ENCODE measurements around the gene POLR2M. TPM values are rescaled to one million over a fixed set of nuclear protein-coding genes. Genes with fewer than 3 reads are reported as not detected.

POLR2M gene
- 514 TPM for total RNA-seq (ENCODE audit: insufficient read depth, low replicate concordance)

- peak; percentile 98 for DNase-seq (ENCODE audit: low spot score)
Observed at GRCh38 chr15:57706405-57707209, at the start of gene POLR2M. Gene POLR2M, plus strand, starts transcription at chr15:57706714. Its CDS starts 129 bp downstream, at chr15:57706843.

- no peak for DNase-seq (ENCODE audit: low spot score)
Observed at GRCh38 chr15:57657619-57658018, 48.9 kb upstream of the POLR2M start.

- peak; percentile 24 for DNase-seq (ENCODE audit: low spot score)
Observed at GRCh38 chr15:57662091-57662744, 44.3 kb upstream of the POLR2M start.

GRCh38 chr15:57662802-57663201 lies 43.7 kb upstream of the POLR2M start:
- DNase-seq (ENCODE audit: low spot score), result peak; percentile 25

- DNase-seq (ENCODE audit: low spot score), result no peak
Observed at GRCh38 chr15:57663262-57663661, 43.3 kb upstream of the POLR2M start.

- DNase-seq (ENCODE audit: low spot score), result no peak
Observed at GRCh38 chr15:57665194-57665593, 41.3 kb upstream of the POLR2M start.

- no peak for DNase-seq (ENCODE audit: low spot score)
Observed at GRCh38 chr15:57665939-57666338, 40.6 kb upstream of the POLR2M start.

- peak; percentile 83 for DNase-seq (ENCODE audit: low spot score)
Observed at GRCh38 chr15:57667171-57667849, 39.2 kb upstream of the POLR2M start.

- no peak for DNase-seq (ENCODE audit: low spot score)
Observed at GRCh38 chr15:57668016-57668415, 38.5 kb upstream of the POLR2M start.

GRCh38 chr15:57671636-57672035 lies 34.9 kb upstream of the POLR2M start:
- no peak for DNase-seq (ENCODE audit: low spot score)

- peak; percentile 25 for DNase-seq (ENCODE audit: low spot score)
Observed at GRCh38 chr15:57675481-57676181, 30.9 kb upstream of the POLR2M start.

- no peak for DNase-seq (ENCODE audit: low spot score)
Observed at GRCh38 chr15:57676585-57676984, 29.9 kb upstream of the POLR2M start.

GRCh38 chr15:57677204-57677603 lies 29.3 kb upstream of the POLR2M start:
- DNase-seq (ENCODE audit: low spot score), result peak; percentile 52

GRCh38 chr15:57680021-57680420 lies 26.5 kb upstream of the POLR2M start:
- peak; percentile 39 for DNase-seq (ENCODE audit: low spot score)

- DNase-seq (ENCODE audit: low spot score), result no peak
Observed at GRCh38 chr15:57681011-57681410, 25.5 kb upstream of the POLR2M start.

- DNase-seq (ENCODE audit: low spot score), result no peak
Observed at GRCh38 chr15:57683481-57683880, 23.0 kb upstream of the POLR2M start.

GRCh38 chr15:57684491-57685151 lies 21.9 kb upstream of the POLR2M start:
- no peak for DNase-seq (ENCODE audit: low spot score)

GRCh38 chr15:57685306-57686095 lies 21.0 kb upstream of the POLR2M start:
- no peak for DNase-seq (ENCODE audit: low spot score)

- DNase-seq (ENCODE audit: low spot score), result no peak
Observed at GRCh38 chr15:57686657-57687056, 19.9 kb upstream of the POLR2M start.

GRCh38 chr15:57690341-57690966 lies 16.1 kb upstream of the POLR2M start:
- DNase-seq (ENCODE audit: low spot score), result no peak

Measured in umbilical cord (tissue), 2 donors.